Effector CD8-positive, alpha-beta T cell (primary cell): Measurements from ENCODE around the gene SSTR3.

Experiments
- DNase-seq: peaks from one replicate; lab custom pipeline; 2025; lab: John Stamatoyannopoulos, UW

SSTR3 gene

GRCh38 chr22:37196539-37197450, 15.5 kb downstream of the SSTR3 start:
- no peak for DNase-seq

DNA sequence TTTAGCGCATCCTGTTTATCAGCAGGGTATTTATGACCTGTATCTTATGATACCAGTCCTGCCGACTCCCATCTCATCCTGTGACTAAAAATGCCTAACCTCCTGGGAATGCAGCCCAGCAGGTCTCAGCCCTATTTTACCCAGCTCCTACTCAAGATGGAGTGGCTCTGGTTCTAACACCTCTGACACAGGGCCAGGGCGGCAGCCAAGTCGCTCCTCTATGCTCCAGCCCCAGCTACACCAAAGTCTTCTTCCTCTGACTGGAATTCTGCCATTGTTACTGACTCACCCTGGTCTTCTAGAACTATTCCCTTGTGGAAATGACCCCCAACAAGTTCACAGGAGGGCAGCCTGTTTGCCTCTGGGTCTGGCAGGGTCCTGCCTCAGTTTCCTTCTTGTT, 16.4 kb downstream of the SSTR3 start:
- no peak for DNase-seq

DNA sequence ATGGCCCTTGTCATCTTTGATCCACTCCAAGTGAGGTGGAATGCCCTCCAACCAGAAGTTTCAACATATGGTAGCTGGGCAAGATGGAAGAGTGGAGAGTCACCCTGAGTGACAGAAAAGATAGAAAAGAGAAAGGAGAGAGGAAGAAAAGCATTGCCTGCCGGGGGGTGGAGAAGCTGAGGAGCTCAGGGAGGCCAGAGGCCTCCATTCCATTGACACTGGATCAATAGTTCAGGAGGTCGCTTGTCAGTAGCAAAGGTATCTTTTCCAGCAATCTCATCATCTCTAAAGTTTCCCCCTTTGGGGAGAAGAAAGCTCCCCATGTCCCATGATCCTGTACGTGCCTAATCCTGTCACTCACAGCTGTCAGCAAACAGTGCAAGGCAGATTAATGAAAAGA, 17.5 kb downstream of the SSTR3 start:
- no peak for DNase-seq

GRCh38 chr22:37193629-37194191, 18.6 kb downstream of the SSTR3 start:
- DNase-seq, result no peak

DNA sequence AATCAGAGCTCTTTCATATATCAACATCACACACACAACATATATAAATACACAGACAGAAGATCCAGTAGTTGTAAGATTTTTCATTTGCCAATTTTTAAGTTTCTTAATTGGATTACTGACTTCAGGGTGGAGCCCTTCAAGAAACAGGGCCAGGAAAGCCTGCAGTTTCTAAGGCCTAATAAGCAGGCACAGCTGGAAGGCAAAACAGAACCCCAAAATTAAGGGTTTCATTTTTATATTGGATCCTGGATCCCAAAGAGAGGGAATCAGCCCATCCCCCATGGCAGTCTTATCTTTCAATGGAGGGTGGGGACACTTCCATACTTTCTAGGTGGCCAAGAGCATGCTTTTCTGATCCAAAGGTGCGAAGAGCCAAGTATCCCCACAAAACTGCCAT, 19.5 kb downstream of the SSTR3 start:
- DNase-seq, result no peak

- no peak for DNase-seq
Observed at GRCh38 chr22:37192204-37192603, 20.1 kb downstream of the SSTR3 start.

DNA sequence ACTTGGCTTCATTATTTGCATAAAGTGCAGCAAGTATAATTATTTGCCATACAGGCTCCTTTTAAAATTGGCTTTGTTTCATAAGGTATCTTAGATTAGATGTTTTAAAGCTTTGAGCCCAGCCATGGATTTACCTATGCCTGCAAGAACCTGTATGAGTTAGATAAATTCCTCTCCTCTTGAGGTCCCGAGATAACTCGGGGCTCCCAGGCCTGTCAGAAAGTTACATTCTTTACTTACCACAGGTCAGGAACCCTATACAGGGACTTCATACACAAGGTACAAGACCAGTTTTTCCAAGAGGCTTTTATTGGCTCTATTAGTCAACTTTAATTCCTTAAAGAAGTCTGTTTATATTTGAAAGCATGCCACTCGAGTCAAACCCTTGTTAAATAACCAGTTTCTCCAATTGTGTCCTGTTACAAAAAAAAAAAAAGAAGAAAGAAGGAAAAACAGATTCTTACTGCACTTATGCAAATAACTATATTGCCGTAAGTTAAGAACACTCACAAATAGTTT, 22.0 kb downstream of the SSTR3 start:
- DNase-seq, result no peak

GRCh38 chr22:37188901-37189466, 23.3 kb downstream of the SSTR3 start:
- DNase-seq, result no peak

- no peak for DNase-seq
Observed at GRCh38 chr22:37187891-37188761, 24.2 kb downstream of the SSTR3 start, which contains the start of gene C1QTNF6. Gene C1QTNF6, minus strand, starts transcription at chr22:37188247. Its CDS starts 34 bp downstream, at chr22:37188213.

- no peak for DNase-seq
Observed at GRCh38 chr22:37187552-37187890, 24.8 kb downstream of the SSTR3 start.

- no peak for DNase-seq
Observed at GRCh38 chr22:37186997-37187522, 25.2 kb downstream of the SSTR3 start.

DNA sequence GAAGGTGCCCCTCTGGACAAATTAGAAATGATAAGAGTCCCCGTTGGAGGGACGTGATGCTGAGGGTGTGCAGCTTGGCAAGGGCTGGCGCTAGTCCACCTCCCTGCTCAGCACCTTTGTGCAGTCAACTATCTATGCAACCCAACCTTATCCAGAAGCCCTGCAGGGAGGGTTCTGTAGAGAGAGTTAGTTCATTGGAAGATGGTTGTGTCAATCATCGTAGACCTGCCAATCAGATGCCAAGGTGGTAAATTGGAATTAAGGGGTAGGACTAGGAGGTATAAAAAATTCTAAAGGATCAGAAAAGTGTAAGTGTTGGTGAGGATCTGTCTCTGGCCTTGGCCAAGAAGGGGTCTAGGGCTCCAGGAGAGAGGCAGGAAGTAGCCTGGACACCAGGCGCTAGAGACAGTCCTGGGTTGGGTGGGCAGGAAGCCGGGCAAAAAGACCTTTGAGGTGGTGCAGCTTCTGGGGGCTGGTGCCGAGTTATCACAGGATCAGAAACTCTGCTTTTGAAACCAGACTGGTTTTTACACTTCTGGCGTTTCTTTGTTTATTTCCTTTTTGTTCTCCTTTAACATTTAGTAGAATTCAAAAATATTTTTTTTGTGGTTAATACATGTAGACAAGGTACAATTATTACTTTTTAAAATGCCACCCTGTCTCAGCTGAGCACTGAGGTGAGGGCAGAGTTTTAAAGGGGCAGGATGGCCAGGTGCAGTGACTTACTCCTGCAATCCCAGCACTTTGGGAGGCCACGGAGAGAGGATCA, 25.9 kb downstream of the SSTR3 start:
- no peak for DNase-seq

- no peak for DNase-seq
Observed at GRCh38 chr22:37185646-37186227, 26.5 kb downstream of the SSTR3 start.

DNA sequence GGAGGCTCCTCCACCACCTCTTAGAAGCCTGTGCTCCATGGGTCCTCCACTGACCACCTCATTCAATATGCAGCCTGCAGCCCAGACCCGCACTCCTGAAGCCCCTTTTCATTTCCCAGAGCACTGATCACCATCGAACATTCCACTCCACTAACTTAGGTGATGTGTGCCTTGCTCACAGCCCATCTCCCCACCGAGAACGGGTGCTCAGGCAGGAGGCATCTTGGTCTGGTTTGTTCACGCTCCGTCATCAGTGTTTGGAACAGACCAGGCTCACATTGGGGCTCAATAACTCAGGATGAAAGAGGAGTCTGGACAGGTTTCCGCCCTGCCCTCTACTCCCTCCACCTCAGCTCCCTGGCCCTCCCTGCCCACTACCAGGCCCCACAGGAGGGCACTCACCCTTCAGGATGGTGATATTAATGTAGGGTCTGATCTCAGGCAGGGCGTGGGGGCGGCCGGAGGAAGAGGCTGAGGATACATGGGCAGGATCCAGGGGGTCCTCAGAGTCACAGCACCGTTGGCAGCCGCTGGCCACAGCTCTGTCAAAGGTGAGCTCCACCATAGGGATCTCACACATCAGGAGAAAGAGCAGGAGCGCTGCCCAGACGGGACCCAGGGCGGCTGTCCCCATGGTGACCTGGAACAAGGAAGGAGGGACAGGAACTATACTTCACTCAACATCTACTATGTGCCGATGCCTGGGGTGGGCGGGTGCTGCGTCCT, 27.3 kb downstream of the SSTR3 start:
- no peak for DNase-seq

GRCh38 chr22:37184380-37184755, 27.9 kb downstream of the SSTR3 start:
- DNase-seq, result no peak

- no peak for DNase-seq
Observed at GRCh38 chr22:37183432-37184379, 28.6 kb downstream of the SSTR3 start.

GRCh38 chr22:37182949-37183245, 29.4 kb downstream of the SSTR3 start:
- DNase-seq, result no peak

DNA sequence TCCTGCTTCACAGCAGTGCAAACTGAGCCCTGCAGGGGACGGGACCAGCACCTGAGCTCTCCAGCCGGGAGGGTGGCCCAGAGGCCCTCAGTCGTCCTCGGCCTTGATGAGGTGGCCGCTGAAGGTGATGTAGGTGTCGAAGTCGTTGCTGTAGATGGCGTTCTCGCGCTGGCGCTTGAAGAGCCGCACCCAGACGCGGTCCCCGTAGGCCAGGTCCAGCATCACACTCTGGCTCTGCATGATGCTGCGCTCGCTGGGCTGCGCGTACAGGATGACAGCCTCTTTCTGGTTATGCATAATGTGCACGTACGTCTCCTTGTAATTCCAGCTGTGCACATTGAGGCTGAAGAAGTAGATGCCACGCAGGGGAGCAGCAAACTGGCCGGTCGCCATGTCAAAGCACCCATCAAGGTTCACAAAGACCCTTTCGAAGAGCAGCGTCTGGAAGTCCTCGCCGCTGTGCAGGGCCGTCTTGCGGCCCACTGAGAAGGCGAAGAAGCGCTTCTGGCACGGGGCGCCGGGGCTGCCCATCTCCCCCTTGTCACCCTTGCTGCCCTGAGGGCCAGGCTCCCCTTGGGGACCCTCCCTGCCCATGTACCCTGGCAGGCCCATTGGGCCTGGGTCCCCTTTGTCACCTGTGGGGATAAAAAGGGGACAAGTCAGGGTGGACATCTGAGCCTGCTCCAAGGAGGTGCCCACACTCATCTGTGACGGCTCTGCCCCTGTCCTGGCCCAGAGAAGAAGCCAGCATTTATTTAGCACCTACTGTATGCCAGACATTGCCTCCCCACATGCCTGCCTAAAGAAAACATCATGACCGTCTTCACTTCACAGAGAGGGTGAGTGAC, 30.0 kb downstream of the SSTR3 start:
- no peak for DNase-seq
